GM12891 (cell line): ENCODE results near the gene CCDC102B.

Experiments used
- DNase-seq: peaks from one replicate; pipeline ENCODE4 v3.0.0; 2011; ENCODE audit warnings: low spot score; ENCODE audit not compliant: insufficient read length
- FAIRE-seq: peaks from 2 replicates; lab custom pipeline; 2011; peaks lifted over from hg19 to GRCh38; lab: Jason Lieb, UNC
- PAX5 ChIP-seq: IDR thresholded peaks from 2 replicates; pipeline ENCODE4 v1.6.1; 2011; ENCODE audit warnings: low read length, moderate library complexity, mild to moderate bottlenecking; ENCODE audit not compliant: insufficient read depth, severe bottlenecking
- POLR2A ChIP-seq: IDR thresholded peaks from 2 replicates; pipeline ENCODE4 v1.6.1; 2011; ENCODE audit warnings: low read depth, low read length, control low read depth
- POLR2AphosphoS5 ChIP-seq: IDR thresholded peaks from 2 replicates; pipeline ENCODE4 v1.6.1; 2011; ENCODE audit warnings: low read depth, low read length, control low read depth
- POU2F2 ChIP-seq: IDR thresholded peaks from 2 replicates; pipeline ENCODE4 v1.6.1; 2011; ENCODE audit warnings: low read depth, mild to moderate bottlenecking, control low read depth, low read length, moderate library complexity
- SPI1 ChIP-seq: IDR thresholded peaks from 2 replicates; pipeline ENCODE4 v1.6.1; 2011; ENCODE audit warnings: low read depth, low read length, control low read depth
- TAF1 ChIP-seq: IDR thresholded peaks from 2 replicates; pipeline ENCODE4 v1.6.1; 2011; ENCODE audit warnings: low read depth, low read length, control low read depth

The CCDC102B gene

DNA sequence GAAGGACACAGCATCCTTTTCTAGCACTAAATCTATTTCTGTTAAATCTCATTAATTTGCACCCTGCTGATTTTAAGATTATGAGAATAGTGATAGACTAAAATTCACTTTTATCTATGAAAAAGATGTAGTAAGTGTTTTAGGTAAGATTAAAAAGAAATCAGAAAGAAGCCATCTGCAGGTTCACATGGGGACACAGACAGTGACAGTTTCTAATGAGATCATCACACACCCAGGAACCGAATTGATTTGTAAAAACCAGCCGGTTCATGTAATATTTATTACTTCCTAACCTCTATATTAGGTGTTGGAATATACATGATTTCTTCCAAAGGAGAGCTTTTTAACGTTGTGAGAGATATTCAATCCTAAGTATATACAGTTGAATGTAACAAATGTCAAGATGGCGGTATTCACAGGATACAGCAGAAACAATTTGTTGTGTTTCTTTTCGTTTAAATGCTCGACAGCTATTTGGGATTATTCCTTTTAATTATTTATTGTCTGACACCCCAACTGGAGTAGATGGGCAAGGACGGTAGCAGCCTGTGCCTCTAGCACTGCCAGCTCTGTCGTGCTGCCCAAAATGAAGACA lies 223.4 kb downstream of the CCDC102B start:
- FAIRE-seq (no peak), DNase-seq (no peak)
- TF ChIP-seq SPI1 (no peak), POLR2A (no peak), POU2F2 (no peak), TAF1 (no peak), POLR2AphosphoS5 (no peak), PAX5 (no peak)

DNA sequence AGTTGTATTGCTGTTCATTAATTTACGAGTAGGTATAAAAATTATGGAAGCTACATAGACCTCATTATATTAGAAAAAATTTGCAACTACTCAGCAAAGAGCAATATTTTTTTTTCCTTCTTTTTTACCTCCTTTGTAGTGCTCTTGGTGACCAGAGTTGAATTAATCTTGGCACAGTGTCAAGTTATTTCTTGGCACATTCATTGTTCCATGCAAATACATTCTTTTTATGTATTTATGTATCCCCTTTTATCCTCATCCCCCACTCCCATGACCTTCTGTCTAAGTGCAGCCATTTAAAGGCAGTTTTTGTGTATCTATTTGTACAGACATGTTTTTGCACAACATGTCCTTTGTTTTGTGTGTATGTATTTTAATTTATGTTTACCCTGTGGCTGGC lies 224.5 kb downstream of the CCDC102B start:
- TF ChIP-seq TAF1 (no peak), POU2F2 (no peak), SPI1 (no peak), POLR2AphosphoS5 (no peak), POLR2A (no peak), PAX5 (no peak)
- no peak for FAIRE-seq
- DNase-seq = no peak

DNA sequence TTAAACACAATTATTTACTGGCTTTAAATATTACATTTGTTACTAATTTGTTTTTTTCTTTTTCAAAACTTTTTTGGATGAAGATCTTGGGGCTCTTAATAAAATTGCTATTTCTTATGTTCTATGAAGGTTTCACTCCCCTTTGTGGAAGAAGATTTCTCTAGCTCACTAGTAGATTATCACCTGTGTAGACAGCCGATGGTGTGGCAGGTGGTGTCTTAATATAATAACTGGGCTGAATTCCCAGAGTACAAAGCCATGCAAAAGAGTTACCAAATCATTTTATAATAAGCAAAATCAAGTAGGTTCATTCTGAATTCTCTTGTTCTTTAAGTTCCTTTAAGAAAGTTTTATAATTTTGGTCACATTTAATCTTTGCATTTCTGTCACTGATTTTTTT lies 233.7 kb downstream of the CCDC102B start:
- DNase-seq = no peak
- no peak for FAIRE-seq
- TF ChIP-seq PAX5 (no peak), TAF1 (no peak), POLR2AphosphoS5 (no peak), POU2F2 (no peak), SPI1 (no peak), POLR2A (no peak)

DNA sequence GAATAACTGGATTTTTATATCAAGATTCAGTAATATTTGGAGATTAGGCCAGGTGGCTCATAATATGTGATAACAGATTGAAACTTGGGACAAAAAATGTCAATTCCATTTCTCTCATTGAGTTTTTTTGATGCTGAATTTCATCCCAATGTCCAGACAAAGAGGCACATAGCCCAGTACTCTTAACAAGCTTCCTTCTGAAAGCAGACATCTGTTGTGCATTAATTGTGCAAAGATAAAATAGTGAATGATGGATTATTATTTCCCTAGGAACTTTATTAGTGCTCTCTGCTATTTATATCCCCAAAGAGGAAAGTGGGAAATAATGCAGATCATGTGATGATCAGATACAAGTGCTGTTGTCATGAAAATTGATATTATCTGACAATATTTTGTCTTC lies 234.1 kb downstream of the CCDC102B start:
- no peak for FAIRE-seq

DNA sequence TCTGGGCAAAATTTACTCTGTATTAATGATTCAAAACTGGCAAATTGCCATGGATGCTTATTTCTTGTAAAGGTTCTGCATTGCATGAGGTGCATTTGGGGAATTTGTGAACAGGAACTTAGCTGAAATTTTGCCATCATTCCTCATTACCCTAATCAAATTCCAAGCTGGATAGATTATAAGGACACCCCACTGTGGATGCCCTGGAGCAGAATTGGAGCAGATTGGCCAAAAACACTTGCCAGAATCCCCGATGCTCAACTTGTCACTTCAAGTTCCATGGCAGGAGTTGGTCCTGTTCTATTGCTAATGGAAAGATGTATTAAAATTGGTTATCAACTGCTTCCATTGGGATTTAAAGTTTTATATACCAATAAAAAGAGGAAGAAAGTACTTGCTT lies 237.9 kb downstream of the CCDC102B start:
- no peak for TF ChIP-seq POLR2AphosphoS5
- TF ChIP-seq POLR2A = no peak
- no peak for TF ChIP-seq POU2F2
- TF ChIP-seq PAX5 = no peak
- no peak for TF ChIP-seq TAF1
- TF ChIP-seq SPI1 = no peak
- no peak for FAIRE-seq
- no peak for DNase-seq

More for the DNA sequence above, 234.1 kb downstream of the CCDC102B start:
- TF ChIP-seq SPI1 = no peak
- TF ChIP-seq POLR2A = no peak
- TF ChIP-seq TAF1 = no peak
- TF ChIP-seq POLR2AphosphoS5 = no peak
- TF ChIP-seq POU2F2 = no peak
- TF ChIP-seq PAX5 = no peak
- no peak for DNase-seq

DNA sequence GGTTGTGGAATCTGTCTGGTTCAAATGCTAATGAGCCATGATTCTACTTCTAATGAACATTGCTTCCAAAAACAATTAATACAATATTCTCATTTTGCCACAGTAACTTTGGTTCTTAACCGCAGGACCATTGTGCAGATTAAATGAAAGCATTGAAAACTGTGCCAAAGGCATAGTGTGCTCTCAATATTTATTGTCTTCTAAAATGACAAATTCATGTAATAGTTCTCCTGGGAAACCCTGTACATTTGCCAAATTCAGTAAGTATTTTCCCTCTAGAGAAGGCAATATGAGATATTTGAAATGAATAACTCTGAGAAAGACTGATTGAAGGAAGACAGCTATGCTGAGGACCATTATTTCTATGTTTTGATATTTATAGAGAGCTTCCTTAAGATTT lies 246.3 kb downstream of the CCDC102B start:
- FAIRE-seq = no peak

DNA sequence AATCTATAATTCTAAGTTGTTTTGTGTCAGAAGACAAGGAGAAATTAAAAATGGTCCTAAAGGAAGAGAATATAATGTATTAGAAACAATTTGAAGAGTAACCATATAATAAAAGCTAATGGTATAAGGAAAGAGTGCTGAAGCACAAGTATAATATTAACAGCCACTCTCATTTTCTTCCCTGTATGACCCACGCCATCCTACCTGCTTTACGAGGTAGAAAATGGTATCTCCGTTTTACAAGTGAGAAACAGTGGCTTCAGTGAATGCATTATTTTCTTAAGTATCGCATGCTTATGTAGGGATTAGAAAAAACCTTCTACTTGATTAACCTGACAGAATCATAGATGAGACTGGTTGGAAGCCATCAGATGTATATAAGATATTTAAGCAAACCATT lies 266.2 kb downstream of the CCDC102B start:
- DNase-seq (no peak), FAIRE-seq (no peak)
- no peak for TF ChIP-seq POLR2AphosphoS5
- no peak for TF ChIP-seq SPI1
- no peak for TF ChIP-seq POU2F2
- no peak for TF ChIP-seq PAX5
- no peak for TF ChIP-seq POLR2A
- no peak for TF ChIP-seq TAF1

More for the DNA sequence above, 246.3 kb downstream of the CCDC102B start:
- TF ChIP-seq SPI1 (no peak), TAF1 (no peak), POLR2AphosphoS5 (no peak), PAX5 (no peak), POLR2A (no peak), POU2F2 (no peak)
- no peak for DNase-seq

DNA sequence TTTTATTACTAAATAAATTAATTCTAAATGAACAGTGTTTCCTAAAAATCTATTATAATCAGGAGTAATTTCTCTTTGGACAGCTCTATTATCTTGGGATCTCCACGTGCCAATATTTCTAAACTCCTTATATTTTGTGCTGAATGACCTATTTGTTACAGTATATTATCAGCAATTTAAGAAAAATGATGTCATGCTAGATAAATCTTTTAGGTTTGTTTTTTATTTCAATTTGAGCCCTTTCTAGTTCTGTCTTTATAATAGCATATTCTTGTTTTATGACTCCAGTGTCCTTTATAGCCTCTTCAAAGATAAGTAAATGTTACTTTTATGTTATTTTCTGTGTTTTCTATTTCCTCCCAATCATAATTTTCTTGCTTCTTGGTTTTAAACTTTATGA lies 269.2 kb downstream of the CCDC102B start:
- DNase-seq (no peak), FAIRE-seq (no peak)
- no peak for TF ChIP-seq TAF1

DNA sequence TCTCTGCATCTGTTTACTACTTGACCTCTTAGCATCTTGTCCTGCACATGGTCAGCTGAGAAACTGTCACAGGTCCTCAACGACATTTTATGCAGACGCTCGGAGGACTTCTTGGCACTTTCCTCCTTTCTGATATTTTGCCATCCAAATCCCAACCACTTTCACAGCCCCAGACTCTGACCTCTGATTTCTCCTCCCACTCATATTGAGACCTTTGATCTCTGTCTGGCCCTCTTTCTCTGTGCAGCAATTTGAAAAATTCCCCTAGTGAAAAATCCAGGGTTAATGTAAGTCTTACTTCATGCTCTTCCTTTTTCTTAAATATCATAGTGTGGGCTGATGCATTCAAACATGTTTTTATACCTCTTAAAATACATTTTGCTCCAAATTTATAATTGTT lies 273.8 kb downstream of the CCDC102B start:
- no peak for FAIRE-seq
- DNase-seq = no peak
- TF ChIP-seq SPI1 (no peak), POLR2A (no peak), POU2F2 (no peak), TAF1 (no peak), PAX5 (no peak)

DNA sequence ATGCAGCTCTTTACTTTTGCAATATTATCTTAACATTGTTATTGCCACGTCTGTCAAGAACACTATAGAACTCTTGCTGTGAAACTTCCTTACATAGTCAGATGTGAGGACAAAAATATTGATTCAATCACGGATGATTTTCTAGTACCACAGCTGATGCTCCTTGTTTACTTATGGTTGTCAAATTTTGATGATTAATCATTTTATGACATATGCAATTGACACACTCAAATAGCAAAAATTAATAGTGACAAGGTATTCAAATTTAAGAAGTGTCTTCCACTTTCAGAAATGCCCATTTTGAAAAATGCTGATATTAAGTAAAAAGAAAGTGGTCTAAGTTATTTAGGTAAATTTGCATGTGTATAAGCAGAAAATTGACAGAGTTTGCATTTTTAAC lies 284.0 kb downstream of the CCDC102B start:
- DNase-seq (no peak), FAIRE-seq (no peak)
- no peak for TF ChIP-seq PAX5
- TF ChIP-seq POLR2A = no peak
- no peak for TF ChIP-seq SPI1
- TF ChIP-seq POLR2AphosphoS5 = no peak
- no peak for TF ChIP-seq POU2F2
- no peak for TF ChIP-seq TAF1

DNA sequence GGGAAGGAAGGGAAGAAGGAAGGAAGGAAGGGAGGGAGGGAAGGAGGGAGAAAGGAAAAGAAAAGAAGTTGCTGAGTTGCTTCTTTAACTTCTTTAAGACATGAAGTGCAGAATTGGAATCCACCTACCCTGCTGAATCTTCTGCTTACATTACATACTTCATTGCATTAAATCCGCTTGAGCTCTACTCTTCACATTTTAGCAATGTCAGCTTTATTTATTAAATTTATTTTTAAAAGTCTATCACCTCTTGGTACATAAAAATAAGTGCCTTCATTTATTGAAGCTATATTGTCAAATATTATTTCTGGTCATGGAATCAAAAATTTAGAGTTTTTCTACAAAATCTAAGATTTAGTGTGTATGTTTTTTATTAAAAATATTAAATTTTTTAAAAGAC lies 284.6 kb downstream of the CCDC102B start:
- FAIRE-seq = no peak
- no peak for DNase-seq
- TF ChIP-seq POLR2AphosphoS5 = no peak
- no peak for TF ChIP-seq TAF1
- no peak for TF ChIP-seq POLR2A
- TF ChIP-seq PAX5 = no peak
- TF ChIP-seq POU2F2 = no peak
- TF ChIP-seq SPI1 = no peak
